OCI-LY1 (cell line): ENCODE measurements around the gene DPM3.

Experiments used
- CTCF ChIP-seq: fragments of 200-600 bp; sonication (generic), shearing (Covaris generic); IDR thresholded peaks from 2 replicates; pipeline ENCODE4 v1.5.1; 2017; ENCODE audit warnings: mild to moderate bottlenecking, antibody characterized with exemption, low read length, moderate library complexity, mixed read lengths
- EZH2 ChIP-seq: fragments of 200-600 bp; sonication (generic), shearing (Covaris generic); IDR thresholded peaks from 2 replicates; pipeline ENCODE4 v1.8.0; 2017; ENCODE audit warnings: borderline replicate concordance, mixed run types, mild to moderate bottlenecking, antibody characterized with exemption, low read length, moderate library complexity, mixed read lengths

- TF ChIP-seq CTCF: no peak
- no peak for TF ChIP-seq EZH2
These were observed 12.2 kb downstream of the DPM3 start for GRCh38 chr1:155127967-155128754.
